Endothelial cell of umbilical vein (primary cell): ENCODE measurements around the gene GALK2. TPM values are rescaled to one million over a fixed set of nuclear protein-coding genes. Genes with fewer than 3 reads are reported as not detected.

Source experiments
- BruUV-seq: library from RNA; stranded (reverse); fragments of 400-500 nt; replicated peaks from 2 replicates; lab custom pipeline; 2021; lab: Mats Ljungman, UMichigan
- CTCF ChIA-PET: fragments of 300-600, 350-600 bp; sonication (Branson Sonifier 250); formaldehyde crosslinking; loops from one replicate; lab custom pipeline; 2021; ENCODE audit warnings: antibody characterized with exemption, inconsistent platforms; lab: Charles Lee
- POLR2A ChIA-PET: fragments of 300-600, 350-600 bp; sonication (Branson Sonifier 250); formaldehyde crosslinking; loops from one replicate; lab custom pipeline; 2021; ENCODE audit warnings: antibody characterized with exemption, inconsistent platforms; lab: Charles Lee
- DNase-seq: peaks from one replicate; pipeline ENCODE4 v3.0.0-alpha.2; 2011; ENCODE audit warnings: low read depth, low spot score
- FAIRE-seq: peaks from 2 replicates; lab custom pipeline; 2011; peaks lifted over from hg19 to GRCh38; lab: Jason Lieb, UNC
- H2AFZ ChIP-seq: 2 replicates; pipeline ENCODE4 v1.6.0; 2012; ENCODE audit warnings: low read depth, low read length, control low read depth, inconsistent platforms
- H3K27ac ChIP-seq: 2 replicates; pipeline ENCODE4 v1.5.1; 2011; ENCODE audit warnings: low read depth, mild to moderate bottlenecking, control low read depth, low read length, moderate library complexity; ENCODE audit not compliant: insufficient read depth
- H3K27me3 ChIP-seq, 2 experiments: 2 replicates each; pipeline versions ENCODE4 v1.6.0 to v1.6.1; 2011; ENCODE audit warnings: low read length in 2 of 2, mixed read lengths in 1 of 2; ENCODE audit not compliant: control insufficient read depth in 2 of 2, insufficient read depth in 2 of 2
- H3K36me3 ChIP-seq, 2 experiments: 2 replicates in 1 of 2; 3 replicates in 1 of 2; pipeline ENCODE4 v1.5.1; 2011; ENCODE audit warnings: low read length in 2 of 2, mild to moderate bottlenecking in 1 of 2, moderate library complexity in 1 of 2; ENCODE audit not compliant: control insufficient read depth in 2 of 2, insufficient read depth in 2 of 2; ENCODE audit errors: extremely low read depth in 1 of 2
- H3K4me1 ChIP-seq: 3 replicates; pipeline ENCODE4 v1.5.1; 2011; ENCODE audit warnings: mild to moderate bottlenecking, low read length; ENCODE audit not compliant: control insufficient read depth, insufficient read depth; ENCODE audit errors: extremely low read depth
- H3K4me2 ChIP-seq: 2 replicates; pipeline ENCODE4 v1.6.1; 2011; ENCODE audit warnings: low read length, control low read depth, mixed read lengths; ENCODE audit not compliant: insufficient read depth
- H3K4me3 ChIP-seq, 3 experiments: fragments of 200-600 bp in 1 of 3; sonication (generic), shearing (Covaris generic) in 1 of 3; replicated peaks in 1 of 3; 2 replicates each; pipeline ENCODE4 v1.5.1; 2011 to 2016; ENCODE audit warnings: control low read depth in 3 of 3, low read length in 3 of 3, mild to moderate bottlenecking in 2 of 3, inconsistent platforms in 1 of 3, low read depth in 1 of 3, moderate library complexity in 1 of 3; ENCODE audit not compliant: insufficient read depth in 1 of 3
- H3K79me2 ChIP-seq: 2 replicates; pipeline ENCODE4 v1.6.0; 2012; ENCODE audit warnings: low read length, inconsistent platforms; ENCODE audit not compliant: control insufficient read depth, insufficient read depth
- H3K9ac ChIP-seq: replicated peaks from 2 replicates; pipeline ENCODE3; 2011; ENCODE audit warnings: low read length, control low read depth; ENCODE audit not compliant: insufficient read depth; ENCODE audit errors: extremely low read depth
- H3K9me1 ChIP-seq: replicated peaks from 3 replicates; pipeline ENCODE4 v1.6.0; 2011; ENCODE audit warnings: mild to moderate bottlenecking, low read length; ENCODE audit not compliant: control insufficient read depth, insufficient read depth; ENCODE audit errors: extremely low read depth
- H3K9me3 ChIP-seq: replicated peaks from 2 replicates; pipeline ENCODE4 v1.5.1; 2012; ENCODE audit warnings: low read length, inconsistent platforms; ENCODE audit not compliant: control insufficient read depth, insufficient read depth
- H4K20me1 ChIP-seq: replicated peaks from 2 replicates; pipeline ENCODE3; 2011; ENCODE audit warnings: mild to moderate bottlenecking, low read length; ENCODE audit not compliant: control insufficient read depth, insufficient read depth; ENCODE audit errors: extremely low read depth
- EZH2 ChIP-seq: IDR thresholded peaks from 2 replicates; pipeline ENCODE4 v1.6.1; 2012; ENCODE audit warnings: borderline replicate concordance, low read depth, mild to moderate bottlenecking, moderate library complexity, low read length, inconsistent platforms; ENCODE audit not compliant: severe bottlenecking
- FOS ChIP-seq: IDR thresholded peaks from 2 replicates; pipeline ENCODE4 v1.6.1; 2011; ENCODE audit warnings: mild to moderate bottlenecking, low read length, moderate library complexity, borderline replicate concordance; ENCODE audit not compliant: insufficient read depth
- GATA2 ChIP-seq: IDR thresholded peaks from 2 replicates; pipeline ENCODE4 v1.7.0; 2011; ENCODE audit warnings: low read depth, mild to moderate bottlenecking, moderate library complexity, mixed read lengths, low read length; ENCODE audit not compliant: insufficient read length, insufficient read depth
- JUN ChIP-seq: IDR thresholded peaks from 2 replicates; pipeline ENCODE4 v1.6.1; 2011; ENCODE audit warnings: borderline replicate concordance, low read depth; ENCODE audit not compliant: insufficient read length, insufficient read depth
- MAX ChIP-seq: IDR thresholded peaks from 2 replicates; pipeline ENCODE4 v1.6.1; 2011; ENCODE audit not compliant: insufficient read depth, insufficient read length
- MYC ChIP-seq: IDR thresholded peaks from one replicate; pipeline ENCODE4 v1.6.1; 2011; ENCODE audit warnings: mild to moderate bottlenecking, low read depth, low read length
- dilution Hi-C: fragments of 300-500 bp; cut with MboI; formaldehyde crosslinking; loops from one replicate; pipeline ENCODE4 v1.15.0; 2019; ENCODE audit warnings: low sequenced_read_pairs; ENCODE audit not compliant: extremely low pct_ligation_motif_present
- intact Hi-C: fragments of 100-400 bp; cut with micrococcal nuclease; formaldehyde crosslinking; loops from one replicate; pipeline ENCODE4 v1.10.0; 2022
- polyA plus RNA-seq, 4 experiments: library from polyadenylated mRNA; depleted of rRNA in 3 of 4; stranded (reverse) in 3 of 4; unstranded in 1 of 4; fragments of >200 nt; gene quantifications; 2 replicates each; pipeline versions ENCODE4 v1.2.1 to v1.2.3, GENCODE V29; 2011 to 2012; ENCODE audit warnings: missing spikeins in 1 of 4
- total RNA-seq: library from RNA; stranded (reverse); gene quantifications from 2 replicates; pipeline ENCODE4 v1.2.3, GENCODE V29; 2021
- TF ChIP-seq, protein P1 (sequence below), 2 donors: IDR thresholded peaks; 1 replicate in 1 of 2; 2 replicates in 1 of 2; pipeline ENCODE4 v1.5.1; 2011; ENCODE audit warnings: low read length in 2 of 2, mild to moderate bottlenecking in 2 of 2, moderate library complexity in 2 of 2, control low read depth in 1 of 2, inconsistent platforms in 1 of 2, low read depth in 1 of 2; ENCODE audit not compliant: insufficient read depth in 1 of 2; ENCODE audit errors: extremely low read depth in 1 of 2

The GALK2 gene
- total and polyA plus RNA-seq, 2 donors (not counting 3 experiments of a cell fraction or from before 2014, with no cell fraction given): 19.9 to 31.3 TPM

GRCh38 chr15:49331951-49332350 is 161.9 kb downstream of the GALK2 start:
- no peaks in the 10 kb centered on the region for H3K9me3 ChIP-seq
- FAIRE-seq: no peak
- POLR2A ChIA-PET: no interaction called here
- H3K36me3 ChIP-seq: peaks cover 0 to 2% of the 10 kb centered on the region in 2 experiments
- intact Hi-C loops (no loop called here), dilution Hi-C loops (no loop called here)
- H3K4me2 ChIP-seq: no peak overlapping the region
- no peak for DNase-seq
- H3K27ac ChIP-seq: no peak overlapping the region
- H3K4me1 ChIP-seq: no peaks in the 10 kb centered on the region
- no peaks in the 10 kb centered on the region for H3K79me2 ChIP-seq
- no TSS peak for BruUV-seq
- H3K9me1 ChIP-seq: no peaks in the 10 kb centered on the region
- no peak overlapping the region for H3K9ac ChIP-seq
- no peak overlapping the region for H3K4me3 ChIP-seq
- CTCF ChIA-PET: no interaction called here
- no peaks in the 10 kb centered on the region for H4K20me1 ChIP-seq
- no peak overlapping the region for H2AFZ ChIP-seq
- TF ChIP-seq MYC (no peak), JUN (no peak), MAX (no peak), EZH2 (no peak), GATA2 (no peak), FOS (no peak)
- H3K27me3 ChIP-seq: no peaks in the 10 kb centered on the region

GRCh38 chr15:49339656-49340055 is 169.6 kb downstream of the GALK2 start:
- no peak for FAIRE-seq
- POLR2A ChIA-PET: no interaction called here

More at GRCh38 chr15:49339656-49340055, 169.6 kb downstream of the GALK2 start:
- no peaks in the 10 kb centered on the region for H3K27me3 ChIP-seq
- no peak overlapping the region for H3K27ac ChIP-seq
- dilution Hi-C loops: no loop called here
- no peaks in the 10 kb centered on the region for H3K4me1 ChIP-seq
- H3K4me3 ChIP-seq: no peak overlapping the region
- no peaks in the 10 kb centered on the region for H3K9me1 ChIP-seq
- no peak overlapping the region for H2AFZ ChIP-seq
- H4K20me1 ChIP-seq: peaks cover 2% of the 10 kb centered on the region
- H3K9ac ChIP-seq: no peak overlapping the region
- H3K4me2 ChIP-seq: no peak overlapping the region
- CTCF ChIA-PET: no interaction called here
- no peaks in the 10 kb centered on the region for H3K79me2 ChIP-seq
- intact Hi-C loops: no loop called here
- BruUV-seq: no TSS peak
- no peaks in the 10 kb centered on the region for H3K9me3 ChIP-seq
- H3K36me3 ChIP-seq: no peaks in the 10 kb centered on the region
- TF ChIP-seq, protein P1, sequence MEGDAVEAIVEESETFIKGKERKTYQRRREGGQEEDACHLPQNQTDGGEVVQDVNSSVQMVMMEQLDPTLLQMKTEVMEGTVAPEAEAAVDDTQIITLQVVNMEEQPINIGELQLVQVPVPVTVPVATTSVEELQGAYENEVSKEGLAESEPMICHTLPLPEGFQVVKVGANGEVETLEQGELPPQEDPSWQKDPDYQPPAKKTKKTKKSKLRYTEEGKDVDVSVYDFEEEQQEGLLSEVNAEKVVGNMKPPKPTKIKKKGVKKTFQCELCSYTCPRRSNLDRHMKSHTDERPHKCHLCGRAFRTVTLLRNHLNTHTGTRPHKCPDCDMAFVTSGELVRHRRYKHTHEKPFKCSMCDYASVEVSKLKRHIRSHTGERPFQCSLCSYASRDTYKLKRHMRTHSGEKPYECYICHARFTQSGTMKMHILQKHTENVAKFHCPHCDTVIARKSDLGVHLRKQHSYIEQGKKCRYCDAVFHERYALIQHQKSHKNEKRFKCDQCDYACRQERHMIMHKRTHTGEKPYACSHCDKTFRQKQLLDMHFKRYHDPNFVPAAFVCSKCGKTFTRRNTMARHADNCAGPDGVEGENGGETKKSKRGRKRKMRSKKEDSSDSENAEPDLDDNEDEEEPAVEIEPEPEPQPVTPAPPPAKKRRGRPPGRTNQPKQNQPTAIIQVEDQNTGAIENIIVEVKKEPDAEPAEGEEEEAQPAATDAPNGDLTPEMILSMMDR (IDR thresholded peaks at IDR 0.05; ENCODE audit: extremely low read depth in 1 of 2, insufficient read depth in 1 of 2, low read depth in 1 of 2, low read length in 2 of 2): no peak
- no peak for TF ChIP-seq JUN
- no peak for DNase-seq
